GM10266 (cell line): ENCODE results near the gene SIAH2.

Source experiments
- DNase-seq: peaks from one replicate; pipeline ENCODE4 v3.0.0; 2012; ENCODE audit errors: extremely low spot score
- CTCF ChIP-seq: IDR thresholded peaks from 2 replicates; pipeline ENCODE4 v1.5.1; 2012; ENCODE audit warnings: mild to moderate bottlenecking, low read depth; ENCODE audit not compliant: control insufficient read depth, insufficient read depth; ENCODE audit errors: missing control alignments

Gene SIAH2

GRCh38 chr3:150733936-150734794 is 28.8 kb downstream of the SIAH2 start:
- no peak for TF ChIP-seq CTCF
- no peak for DNase-seq

GRCh38 chr3:150733373-150733935 is 29.5 kb downstream of the SIAH2 start:
- no peak for TF ChIP-seq CTCF
- no peak for DNase-seq

- TF ChIP-seq CTCF = no peak
- no peak for DNase-seq
Measured at GRCh38 chr3:150729682-150730360, 33.1 kb downstream of the SIAH2 start.

- no peak for TF ChIP-seq CTCF
- no peak for DNase-seq
Measured at GRCh38 chr3:150727653-150728502, 35.1 kb downstream of the SIAH2 start.

- TF ChIP-seq CTCF = no peak
- DNase-seq = no peak
Measured at GRCh38 chr3:150725548-150725947, 37.4 kb downstream of the SIAH2 start.

- no peak for DNase-seq
- TF ChIP-seq CTCF = no peak
Measured at GRCh38 chr3:150723946-150724345, 39.0 kb downstream of the SIAH2 start.
